Gastroesophageal sphincter (tissue), 3 donors: ENCODE measurements around the gene PDCD4.

ENCODE experiments used
- EP300 ChIP-seq: sonication (generic); formaldehyde crosslinking; IDR thresholded peaks from one replicate; pipeline ENCODE4 v1.6.1; 2017; ENCODE audit warnings: antibody characterized with exemption, mild to moderate bottlenecking
- POLR2A ChIP-seq, 2 donors: fragments of 450-650 bp; IDR thresholded peaks; one replicate each; pipeline ENCODE4 v1.6.1; 2017; ENCODE audit warnings: antibody characterized with exemption in 2 of 2, mild to moderate bottlenecking in 2 of 2, moderate library complexity in 1 of 2
- POLR2AphosphoS5 ChIP-seq: sonication (generic); formaldehyde crosslinking; IDR thresholded peaks from one replicate; pipeline ENCODE4 v1.6.1; 2017; ENCODE audit warnings: antibody characterized with exemption
- TF ChIP-seq, protein P1 (sequence below), 4 experiments: fragments of 200-600 bp in 2 of 4; fragments of 450-650 bp in 2 of 4; sonication (generic) in 1 of 4; IDR thresholded peaks; one replicate each; pipeline ENCODE4 v1.5.1; 2017 to 2019; ENCODE audit warnings: antibody characterized with exemption in 4 of 4, mild to moderate bottlenecking in 2 of 4, moderate library complexity in 2 of 4

DNA sequence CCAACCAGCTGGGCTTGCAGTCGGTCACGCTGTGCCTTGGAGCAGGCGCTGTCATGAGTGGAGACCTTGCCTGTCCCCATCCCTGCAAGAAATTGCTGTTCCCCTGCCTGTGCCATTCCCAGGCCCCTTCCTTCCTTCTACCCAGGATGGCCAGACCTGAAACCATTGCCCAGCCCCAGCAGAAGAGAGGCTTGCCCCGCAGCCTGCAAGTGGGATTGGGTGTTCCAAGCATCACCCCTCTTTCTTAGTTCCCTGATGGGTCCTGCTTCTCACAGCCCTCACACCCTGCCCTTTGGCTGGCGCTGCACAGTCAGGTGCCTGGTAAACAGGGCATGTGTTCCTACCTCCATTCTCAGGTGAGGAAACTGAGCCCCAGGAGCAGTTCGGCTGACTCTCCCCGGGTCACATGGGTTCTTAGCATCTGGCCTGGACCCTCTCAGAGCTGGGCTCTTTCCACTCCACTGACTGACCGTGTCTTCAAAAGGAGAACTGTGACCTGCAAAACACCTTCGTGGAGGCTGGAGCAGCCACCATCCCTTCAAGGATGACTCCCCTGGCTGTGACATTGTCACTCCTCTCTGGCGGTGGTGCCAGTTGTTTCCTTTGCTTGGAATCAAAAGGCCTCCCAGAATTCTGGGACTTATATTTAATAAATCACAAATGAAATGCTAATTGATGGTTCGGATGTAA is 41.9 kb upstream of the PDCD4 start:
- TF ChIP-seq, protein P1, sequence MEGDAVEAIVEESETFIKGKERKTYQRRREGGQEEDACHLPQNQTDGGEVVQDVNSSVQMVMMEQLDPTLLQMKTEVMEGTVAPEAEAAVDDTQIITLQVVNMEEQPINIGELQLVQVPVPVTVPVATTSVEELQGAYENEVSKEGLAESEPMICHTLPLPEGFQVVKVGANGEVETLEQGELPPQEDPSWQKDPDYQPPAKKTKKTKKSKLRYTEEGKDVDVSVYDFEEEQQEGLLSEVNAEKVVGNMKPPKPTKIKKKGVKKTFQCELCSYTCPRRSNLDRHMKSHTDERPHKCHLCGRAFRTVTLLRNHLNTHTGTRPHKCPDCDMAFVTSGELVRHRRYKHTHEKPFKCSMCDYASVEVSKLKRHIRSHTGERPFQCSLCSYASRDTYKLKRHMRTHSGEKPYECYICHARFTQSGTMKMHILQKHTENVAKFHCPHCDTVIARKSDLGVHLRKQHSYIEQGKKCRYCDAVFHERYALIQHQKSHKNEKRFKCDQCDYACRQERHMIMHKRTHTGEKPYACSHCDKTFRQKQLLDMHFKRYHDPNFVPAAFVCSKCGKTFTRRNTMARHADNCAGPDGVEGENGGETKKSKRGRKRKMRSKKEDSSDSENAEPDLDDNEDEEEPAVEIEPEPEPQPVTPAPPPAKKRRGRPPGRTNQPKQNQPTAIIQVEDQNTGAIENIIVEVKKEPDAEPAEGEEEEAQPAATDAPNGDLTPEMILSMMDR (IDR thresholded peaks at IDR 0.05), result no peak
- TF ChIP-seq POLR2A (IDR thresholded peaks at IDR 0.05) (no peak), POLR2AphosphoS5 (no peak), EP300 (no peak)
